HUES64 (cell line): ENCODE data around the gene AMT.
A peak's percentile ranks its signal among the peaks of the same experiment; 100 is the strongest.
"Not testable (repeated sequence)": the region's sequence is repeated elsewhere in the genome, so short reads cannot be mapped to it uniquely, and the experiment has no call there.

Experiments
- H3K27ac ChIP-seq: 2 replicates; pipeline ENCODE4 v1.7.0; 2013; ENCODE audit warnings: low read depth, low read length, inconsistent platforms
- H3K27me3 ChIP-seq: 2 replicates; pipeline ENCODE4 v1.6.1; 2013; ENCODE audit warnings: mild to moderate bottlenecking, low read length; ENCODE audit not compliant: insufficient read depth
- H3K36me3 ChIP-seq: 2 replicates; pipeline ENCODE4 v1.6.1; 2013; ENCODE audit warnings: mild to moderate bottlenecking, low read length; ENCODE audit not compliant: insufficient read depth
- H3K4me1 ChIP-seq: 2 replicates; pipeline ENCODE4 v1.6.1; 2013; ENCODE audit warnings: mild to moderate bottlenecking, low read length, moderate library complexity; ENCODE audit not compliant: insufficient read depth
- H3K4me3 ChIP-seq: 2 replicates; pipeline ENCODE4 v1.5.1; 2013; ENCODE audit warnings: mild to moderate bottlenecking, low read length, moderate library complexity
- H3K9ac ChIP-seq: 2 replicates; pipeline ENCODE4 v1.6.1; 2013; ENCODE audit warnings: mild to moderate bottlenecking, low read depth, low read length
- H3K9me3 ChIP-seq: 2 replicates; pipeline ENCODE4 v1.6.1; 2013; ENCODE audit warnings: low read depth, low read length; ENCODE audit not compliant: insufficient read depth
- WGBS: fragments of 150-250, 120-280 bp; methylation state at CpG from one replicate; pipeline ENCODE4 v1.1.7; 2013; ENCODE audit warnings: missing lambda C conversion rate; 5-methylcytosine and 5-hydroxymethylcytosine counted together

Gene AMT

GRCh38 chr3:49410066-49410845 lies 12.0 kb downstream of the AMT start:
- Histone ChIP-seq H3K4me1 (peaks cover 12% of the 10 kb centered on the region), H3K36me3 (peaks cover 6% of the 10 kb centered on the region; the same call in 1 of the 2 replicates), H3K27ac (no peak overlapping the region), H3K9me3 (no peaks in the 10 kb centered on the region), H3K4me3 (peak overlapping the region; percentile 80), H3K27me3 (no peaks in the 10 kb centered on the region), H3K9ac (peak overlapping the region; percentile 98)
- WGBS = 54% methylated on average over 2 of the region's 4 CpGs

GRCh38 chr3:49406571-49407565 lies 15.4 kb downstream of the AMT start:
- H3K27ac ChIP-seq = no peak overlapping the region
- H3K4me3 ChIP-seq = no peak overlapping the region
- H3K4me1 ChIP-seq = peaks cover 12% of the 10 kb centered on the region

GRCh38 chr3:49405570-49405969 lies 16.7 kb downstream of the AMT start:
- H3K4me3 ChIP-seq, H3K9ac ChIP-seq, H3K9me3 ChIP-seq, H3K27ac ChIP-seq, H3K27me3 ChIP-seq: not testable (repeated sequence)
- Histone ChIP-seq H3K4me1 (peaks cover 11% of the 10 kb centered on the region), H3K36me3 (peaks cover 17% of the 10 kb centered on the region)
- 92% methylated on average over 9 of the region's 9 CpGs for whole genome bisulfite sequencing

More at GRCh38 chr3:49406571-49407565, 15.4 kb downstream of the AMT start:
- H3K36me3 ChIP-seq = peaks cover 14% of the 10 kb centered on the region
- H3K9ac ChIP-seq = no peak overlapping the region
- H3K9me3 ChIP-seq = no peaks in the 10 kb centered on the region
- no peaks in the 10 kb centered on the region for H3K27me3 ChIP-seq
- WGBS = 95% methylated on average over 16 of the region's 17 CpGs

DNA sequence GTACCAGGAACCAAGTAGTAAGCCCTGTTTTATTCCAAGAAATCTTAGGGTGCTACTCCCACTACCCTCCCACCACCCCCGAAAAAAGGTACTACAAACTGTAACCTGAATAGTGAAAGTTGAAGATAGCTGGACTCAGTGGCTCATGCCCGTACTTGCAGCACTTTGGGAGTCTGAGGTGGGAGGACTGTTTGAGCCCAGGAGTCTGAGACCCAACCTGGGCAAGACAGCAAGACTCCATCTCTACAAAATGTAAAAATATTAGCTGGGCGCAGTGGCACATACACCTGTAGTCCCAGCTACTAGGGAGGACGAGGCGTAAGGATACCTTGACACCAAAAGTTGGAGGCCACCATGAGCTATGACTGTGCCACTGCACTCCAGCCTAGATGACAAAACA lies 18.4 kb downstream of the AMT start:
- no peak overlapping the region for H3K4me3 ChIP-seq

DNA sequence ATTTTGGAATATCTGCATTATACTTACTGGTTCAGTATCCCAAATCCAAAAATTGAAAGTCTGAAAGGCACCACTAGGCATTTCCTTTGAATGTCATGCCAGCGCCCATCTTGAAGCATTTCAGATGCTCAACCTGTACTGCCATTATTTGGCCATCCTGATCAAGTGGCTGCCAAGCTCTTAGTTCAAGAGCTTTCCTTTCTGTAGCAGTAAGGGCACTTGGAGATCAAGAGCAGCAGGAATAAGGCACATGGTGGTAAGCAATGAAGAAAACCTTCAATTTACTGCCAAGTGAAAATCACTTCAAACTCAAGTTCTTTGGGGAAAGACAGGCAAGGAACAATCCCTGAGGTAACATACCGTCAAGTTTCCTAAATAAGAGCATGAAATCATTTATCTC lies 20.5 kb downstream of the AMT start:
- Histone ChIP-seq H3K4me1 (peaks cover 4% of the 10 kb centered on the region), H3K36me3 (peaks cover 23% of the 10 kb centered on the region), H3K27me3 (no peaks in the 10 kb centered on the region), H3K4me3 (no peak overlapping the region), H3K27ac (no peak overlapping the region), H3K9ac (no peak overlapping the region), H3K9me3 (no peaks in the 10 kb centered on the region)
- WGBS = 92% methylated on average over 1 of the region's 2 CpGs

More for the DNA sequence above, 18.4 kb downstream of the AMT start:
- Histone ChIP-seq H3K36me3 (peaks cover 17% of the 10 kb centered on the region), H3K27me3 (no peaks in the 10 kb centered on the region), H3K9me3 (no peaks in the 10 kb centered on the region), H3K27ac (no peak overlapping the region), H3K9ac (no peak overlapping the region), H3K4me1 (peaks cover 6% of the 10 kb centered on the region)
- 97% methylated on average over 5 of the region's 5 CpGs for WGBS

GRCh38 chr3:49399461-49399860 lies 22.8 kb downstream of the AMT start:
- H3K36me3 ChIP-seq = peaks cover 33% of the 10 kb centered on the region
- no peaks in the 10 kb centered on the region for H3K4me1 ChIP-seq
- H3K27me3 ChIP-seq = no peaks in the 10 kb centered on the region
- no peaks in the 10 kb centered on the region for H3K9me3 ChIP-seq
- H3K27ac ChIP-seq = no peak overlapping the region
- WGBS = 96% methylated on average over 1 of the region's 3 CpGs
- no peak overlapping the region for H3K9ac ChIP-seq
- H3K4me3 ChIP-seq = no peak overlapping the region

GRCh38 chr3:49397470-49397869 lies 24.8 kb downstream of the AMT start:
- no peak overlapping the region for H3K4me3 ChIP-seq
- no peak overlapping the region for H3K27ac ChIP-seq
- 92% methylated on average over 4 of the region's 4 CpGs for WGBS
- peaks cover 28% of the 10 kb centered on the region for H3K36me3 ChIP-seq
- H3K4me1 ChIP-seq = no peaks in the 10 kb centered on the region
- no peak overlapping the region for H3K9ac ChIP-seq
- no peaks in the 10 kb centered on the region for H3K9me3 ChIP-seq
- H3K27me3 ChIP-seq = no peaks in the 10 kb centered on the region

GRCh38 chr3:49391310-49391709 lies 31.0 kb downstream of the AMT start:
- peaks cover 23% of the 10 kb centered on the region for H3K36me3 ChIP-seq
- not testable (repeated sequence) for H3K9me3 ChIP-seq, H3K27ac ChIP-seq, H3K4me1 ChIP-seq, H3K27me3 ChIP-seq, H3K9ac ChIP-seq, H3K4me3 ChIP-seq
- 84% methylated on average over 10 of the region's 10 CpGs for WGBS

DNA sequence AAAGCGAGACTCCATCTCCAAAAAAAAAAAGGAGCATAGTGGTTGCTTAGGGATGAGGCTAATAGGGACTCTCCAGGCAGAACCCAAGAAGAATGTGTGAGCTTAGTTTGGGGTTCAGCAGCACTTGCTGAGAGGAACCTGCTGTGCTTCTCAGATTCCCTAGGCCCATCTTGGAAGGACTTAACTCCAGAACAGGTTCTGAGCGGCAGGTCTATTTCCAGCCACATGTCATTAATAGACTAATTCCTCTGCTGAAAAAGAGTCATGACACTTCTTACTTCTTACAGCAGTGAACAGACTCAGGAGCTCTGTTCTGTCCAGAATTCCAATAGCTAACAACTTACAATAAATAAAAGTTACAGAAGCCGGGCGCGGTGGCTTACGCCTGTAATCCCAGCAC lies 33.0 kb downstream of the AMT start:
- no peaks in the 10 kb centered on the region for H3K9me3 ChIP-seq
- H3K36me3 ChIP-seq = peaks cover 12% of the 10 kb centered on the region; the same call in 1 of the 2 replicates
- no peak overlapping the region for H3K27ac ChIP-seq
- 98% methylated on average over 6 of the region's 6 CpGs for WGBS
- H3K4me1 ChIP-seq = no peaks in the 10 kb centered on the region
- H3K9ac ChIP-seq = no peak overlapping the region
- no peaks in the 10 kb centered on the region for H3K27me3 ChIP-seq
- H3K4me3 ChIP-seq = no peak overlapping the region

DNA sequence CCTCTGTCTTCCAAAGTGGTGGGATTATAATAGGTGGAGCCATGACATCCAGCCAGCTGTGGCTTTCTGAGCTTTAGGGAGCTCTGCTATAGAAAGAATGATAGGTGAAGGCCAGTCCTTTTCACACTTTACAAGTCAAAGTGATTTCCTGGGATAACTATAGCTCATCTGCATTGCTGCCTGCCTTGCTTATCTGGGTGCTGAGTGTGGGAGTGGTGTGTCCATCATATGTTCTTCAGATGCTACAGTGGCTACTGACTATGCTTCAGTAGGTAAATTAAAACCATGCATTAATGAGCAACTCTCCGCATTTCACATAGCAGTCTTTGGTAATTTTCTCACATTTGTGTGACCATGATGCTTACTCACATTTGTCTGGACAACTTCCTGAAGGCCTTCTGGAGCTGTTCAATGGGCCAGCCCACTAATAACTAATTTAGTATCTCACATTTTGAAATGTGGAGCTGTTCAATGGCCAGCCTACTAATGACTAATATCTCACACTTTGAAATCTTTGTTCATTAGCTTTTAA lies 33.9 kb downstream of the AMT start:
- no peaks in the 10 kb centered on the region for H3K27me3 ChIP-seq
- H3K27ac ChIP-seq = no peak overlapping the region
- H3K9me3 ChIP-seq = no peaks in the 10 kb centered on the region
- H3K4me3 ChIP-seq = no peak overlapping the region
- no peak overlapping the region for H3K9ac ChIP-seq
- H3K4me1 ChIP-seq = no peaks in the 10 kb centered on the region
- peaks cover 11% of the 10 kb centered on the region; the same call in 1 of the 2 replicates for H3K36me3 ChIP-seq
- WGBS = 98% methylated on average over 1 of the region's 1 CpG

DNA sequence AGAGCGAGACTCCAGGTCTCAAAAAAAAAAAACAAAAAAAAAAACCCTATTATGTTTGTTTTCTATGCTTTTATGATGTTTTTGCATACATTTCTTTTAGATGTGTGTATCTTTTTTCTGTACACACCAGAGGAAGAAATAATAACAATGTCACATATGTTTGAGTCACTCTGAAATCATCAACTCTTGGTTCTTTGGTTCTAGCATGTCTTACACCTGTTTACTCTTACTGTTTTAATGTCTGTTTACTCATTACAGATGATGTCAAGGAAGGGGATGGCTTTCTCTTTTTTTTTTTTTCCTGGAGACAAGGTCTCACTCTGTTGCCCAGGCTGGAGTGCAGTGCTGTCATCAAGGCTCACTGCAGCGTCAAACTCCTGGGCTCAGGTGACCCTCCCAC lies 34.6 kb downstream of the AMT start:
- Histone ChIP-seq H3K4me1 (no peaks in the 10 kb centered on the region), H3K9ac (no peak overlapping the region), H3K27me3 (no peaks in the 10 kb centered on the region), H3K27ac (no peak overlapping the region), H3K4me3 (no peak overlapping the region), H3K9me3 (no peaks in the 10 kb centered on the region), H3K36me3 (peaks cover 11% of the 10 kb centered on the region; the same call in 1 of the 2 replicates)
- WGBS = 97% methylated on average over 1 of the region's 2 CpGs
